ENCODE measurements around the gene PRMT3. TPM values are rescaled to one million over a fixed set of nuclear protein-coding genes. Genes with fewer than 3 reads are reported as not detected.

PRMT3 gene
- total and polyA plus RNA-seq, 2 of the 13 experiments (the other 11 are each of a cell fraction or from before 2014, with no cell fraction given), result 9.1 to 27.7 TPM

DNA sequence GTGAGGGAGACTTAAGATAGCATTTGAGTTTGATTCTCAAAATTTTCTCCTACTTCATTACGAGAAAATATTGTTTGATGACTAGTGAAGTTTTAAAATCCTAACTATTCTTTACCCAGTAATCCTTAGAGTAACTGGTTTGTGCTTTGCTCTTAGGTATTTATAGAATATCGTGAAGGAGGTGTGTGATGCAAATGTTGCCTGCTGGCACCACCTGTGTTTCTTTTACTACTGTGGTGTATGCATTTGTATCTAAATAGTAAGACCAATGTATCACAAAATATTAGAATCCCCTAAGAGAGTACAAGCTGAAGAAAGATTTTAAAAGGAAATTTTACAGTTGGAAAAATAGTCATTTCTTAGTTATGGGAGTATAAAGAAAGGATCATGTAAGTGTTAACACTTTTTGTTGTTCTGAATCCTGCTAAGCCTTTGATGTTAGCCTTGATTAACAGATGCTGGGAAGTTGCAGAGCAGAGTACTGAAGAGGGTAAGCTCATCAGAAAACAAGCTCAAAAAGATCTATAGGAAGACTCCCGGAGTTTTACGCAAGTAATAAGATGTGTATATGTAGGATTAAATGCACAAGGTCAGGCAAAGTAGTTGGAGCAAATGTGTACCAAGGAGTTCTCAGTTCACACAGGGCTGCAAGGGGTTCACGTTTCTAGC lies 109.7 kb downstream of the PRMT3 start:
- Histone ChIP-seq H3K9ac (ENCODE audit: insufficient read depth, low read depth, low read length) (no peak overlapping the region), H2AFZ (ENCODE audit: low read length) (no peak overlapping the region), H3K4me3 (replicated peaks in 1 of 3; ENCODE audit: insufficient read depth in 1 of 3, low read depth in 2 of 3, low read length in 3 of 3) (no peak overlapping the region), H3K4me2 (ENCODE audit: low read depth, low read length) (no peak overlapping the region), H3K36me3 (replicated peaks in 1 of 2; ENCODE audit: control insufficient read depth in 1 of 2, insufficient read depth in 2 of 2, low read length in 2 of 2) (peaks cover 0 to 8% of the 10 kb centered on the region in 2 experiments; a peak in 2 of 5 replicates), H3K4me1 (ENCODE audit: insufficient read depth, low read length) (peaks cover 15% of the 10 kb centered on the region), H3K27me3 (ENCODE audit: control insufficient read depth in 1 of 2, insufficient read depth in 2 of 2, low read length in 2 of 2) (no peaks in the 10 kb centered on the region), H4K20me1 (ENCODE audit: insufficient read depth, low read length) (no peaks in the 10 kb centered on the region), H3K79me2 (ENCODE audit: insufficient read depth, low read length) (no peaks in the 10 kb centered on the region), H3K27ac (ENCODE audit: extremely low read length, insufficient read depth, low read length) (no peak overlapping the region), H3K9me3 (ENCODE audit: low read length) (no peaks in the 10 kb centered on the region)
- FAIRE-seq, result no peak
- no TSS peak for BruUV-seq (replicated peaks)
- CTCF ChIA-PET (ENCODE audit: low intra/inter-chr PET ratio, low total read pairs), result no interaction called here
- POLR2A ChIA-PET, result no interaction called here
- ATAC-seq, result no peak
- in situ Hi-C loops (cut with HindIII; ENCODE audit: extremely low pct_ligation_motif_present, low pct_unique_long_range_greater_than_20kb) (no loop called here), intact Hi-C loops (cut with micrococcal nuclease; ENCODE audit: unreplicated experiment) (no loop called here)
- DNase-seq (ENCODE audit: low spot score), result no peak
- 93% methylated on average over 5 of the region's 5 CpGs for WGBS (ENCODE audit: low lambda C conversion rate)
- no peak for TF ChIP-seq RORA (CRISPR knock-in tag; IDR thresholded peaks at IDR 0.05)
- TF ChIP-seq ZNF335 (CRISPR knock-in tag; IDR thresholded peaks at IDR 0.05), result no peak
- TF ChIP-seq TRIM22 (IDR thresholded peaks at IDR 0.05), result no peak
- TF ChIP-seq PLRG1 (conservative IDR thresholded peaks at IDR 0.05), result no peak
- TF ChIP-seq ZMYM2 (CRISPR knock-in tag; IDR thresholded peaks at IDR 0.05), result no peak
- TF ChIP-seq ZNF609 (CRISPR knock-in tag; IDR thresholded peaks at IDR 0.05; ENCODE audit: borderline replicate concordance), result no peak
- no peak for TF ChIP-seq DDIT3 (CRISPR knock-in tag; IDR thresholded peaks at IDR 0.05)
- TF ChIP-seq ZFP41 (CRISPR knock-in tag; IDR thresholded peaks at IDR 0.05; ENCODE audit: borderline replicate concordance), result no peak
- TF ChIP-seq CCAR2 (optimal IDR thresholded peaks at IDR 0.05; ENCODE audit: low read depth, low read length), result no peak
- no peak for TF ChIP-seq ELF1 (CRISPR knock-in tag; IDR thresholded peaks at IDR 0.05)
- TF ChIP-seq FOSL1 (CRISPR knock-in tag; IDR thresholded peaks at IDR 0.05; ENCODE audit: borderline replicate concordance), result no peak
- TF ChIP-seq CAMTA2 (CRISPR knock-in tag; IDR thresholded peaks at IDR 0.05; ENCODE audit: borderline replicate concordance), result no peak
- no peak for TF ChIP-seq ATAD3A (CRISPR knock-in tag; IDR thresholded peaks at IDR 0.05)
- TF ChIP-seq GRHL1 (CRISPR knock-in tag; conservative IDR thresholded peaks at IDR 0.05), result no peak
- no peak for TF ChIP-seq MXD1 (CRISPR knock-in tag; IDR thresholded peaks at IDR 0.05)
- TF ChIP-seq NFYC (CRISPR knock-in tag; IDR thresholded peaks at IDR 0.05), result no peak
- no peak for TF ChIP-seq NCOA2 (CRISPR knock-in tag; IDR thresholded peaks at IDR 0.05)
